SK-N-SH (cell line): Measurements from ENCODE around the gene SCNN1G. TPM values are rescaled to one million over a fixed set of nuclear protein-coding genes. Genes with fewer than 3 reads are reported as not detected.

ENCODE experiments used
- CTCF ChIA-PET: fragments of 300-600, 350-600 bp; formaldehyde crosslinking; extraction: SDS; loops from one replicate; lab custom pipeline; 2021; lab: Yijun Ruan, JAX
- POLR2A ChIA-PET: fragments of 350-600 bp; sonication (Branson Sonifier 250); formaldehyde crosslinking; extraction: SDS; loops from one replicate; lab custom pipeline; 2020; ENCODE audit warnings: antibody characterized with exemption, inconsistent platforms; lab: Yijun Ruan, JAX
- DNase-seq: peaks from one replicate; pipeline ENCODE4 v3.0.0; 2012
- H2AFZ ChIP-seq: fragments of 200-600 bp; sonication (generic); 2 replicates; pipeline ENCODE4 v1.8.1; 2016; ENCODE audit warnings: antibody characterized with exemption, mild to moderate bottlenecking, low read depth
- H3F3A ChIP-seq: fragments of 200-600 bp; sonication (generic); replicated peaks from 2 replicates; pipeline ENCODE3; 2016; ENCODE audit warnings: antibody characterized with exemption, mild to moderate bottlenecking; ENCODE audit not compliant: insufficient read depth
- H3K27ac ChIP-seq, 2 experiments: fragments of 200-500 bp in 1 of 2; fragments of 200-600 bp in 1 of 2; sonication (Bioruptor generic) in 1 of 2; sonication (generic), shearing (Covaris generic) in 1 of 2; 2 replicates each; pipeline versions ENCODE4 v1.5.1 to v1.6.1; 2014 to 2016; ENCODE audit warnings: low read depth in 2 of 2, inconsistent platforms in 1 of 2, low read length in 1 of 2, mild to moderate bottlenecking in 1 of 2, mixed read lengths in 1 of 2
- H3K27me3 ChIP-seq: fragments of 200-600 bp; sonication (generic), shearing (Covaris generic); 2 replicates; pipeline ENCODE4 v1.6.1; 2016; ENCODE audit warnings: mixed run types; ENCODE audit not compliant: insufficient read depth
- H3K36me3 ChIP-seq, 2 experiments: fragments of 200-500 bp in 1 of 2; fragments of 200-600 bp in 1 of 2; sonication (Bioruptor generic) in 1 of 2; sonication (generic) in 1 of 2; replicated peaks in 1 of 2; 2 replicates each; pipeline versions ENCODE3 to v1.5.1; 2014 to 2016; ENCODE audit warnings: low read length in 1 of 2, mild to moderate bottlenecking in 1 of 2; ENCODE audit not compliant: insufficient read depth in 2 of 2, control insufficient read depth in 1 of 2
- H3K4me1 ChIP-seq, 2 experiments: fragments of 200-500 bp in 1 of 2; fragments of 200-600 bp in 1 of 2; sonication (Bioruptor generic) in 1 of 2; sonication (generic), shearing (Covaris generic) in 1 of 2; 2 replicates each; pipeline versions ENCODE4 v1.5.1 to v1.6.1; 2014 to 2016; ENCODE audit warnings: low read depth in 1 of 2, low read length in 1 of 2, mixed run types in 1 of 2; ENCODE audit not compliant: insufficient read depth in 2 of 2, control insufficient read depth in 1 of 2
- H3K4me2 ChIP-seq: fragments of 200-600 bp; sonication (generic), shearing (Covaris generic); 2 replicates; pipeline ENCODE4 v1.6.1; 2017; ENCODE audit warnings: mixed run types
- H3K4me3 ChIP-seq, 2 experiments: fragments of 200-500 bp in 1 of 2; fragments of 200-600 bp in 1 of 2; sonication (Bioruptor generic) in 1 of 2; sonication (generic), shearing (Covaris generic) in 1 of 2; 2 replicates each; pipeline versions ENCODE4 v1.5.1 to v1.8.1; 2014 to 2016; ENCODE audit warnings: low read depth in 2 of 2, inconsistent platforms in 1 of 2, low read length in 1 of 2, mild to moderate bottlenecking in 1 of 2, mixed read lengths in 1 of 2, moderate library complexity in 1 of 2
- H3K79me2 ChIP-seq: fragments of 200-600 bp; sonication (generic); 2 replicates; pipeline ENCODE4 v1.8.1; 2017; ENCODE audit warnings: mild to moderate bottlenecking; ENCODE audit not compliant: insufficient read depth
- H3K9ac ChIP-seq: fragments of 200-600 bp; sonication (generic); 2 replicates; pipeline ENCODE4 v1.6.1; 2017; ENCODE audit warnings: mixed run types
- H3K9me2 ChIP-seq: fragments of 200-600 bp; sonication (generic); 2 replicates; pipeline ENCODE4 v1.6.1; 2017; ENCODE audit warnings: mixed run types
- H3K9me3 ChIP-seq: fragments of 200-600 bp; sonication (generic); 2 replicates; pipeline ENCODE4 v1.6.1; 2017; ENCODE audit warnings: mixed run types, mild to moderate bottlenecking, moderate library complexity
- H4K20me1 ChIP-seq: fragments of 200-600 bp; sonication (generic); 2 replicates; pipeline ENCODE4 v1.6.1; 2017; ENCODE audit warnings: mild to moderate bottlenecking, mixed run types; ENCODE audit not compliant: insufficient read depth
- CHD2 ChIP-seq: fragments of 150-350 bp; IDR thresholded peaks from 2 replicates; pipeline ENCODE4 v1.6.1; 2018; ENCODE audit warnings: low read length; ENCODE audit not compliant: partially characterized antibody
- EZH2phosphoT487 ChIP-seq: fragments of 200-600 bp; sonication (generic); IDR thresholded peaks from 2 replicates; pipeline ENCODE4 v1.6.1; 2017; ENCODE audit warnings: low read depth, mixed run types, mild to moderate bottlenecking, antibody characterized with exemption, moderate library complexity, borderline replicate concordance
- FOSL2 ChIP-seq: IDR thresholded peaks from 2 replicates; pipeline ENCODE4 v1.4.0; 2012; ENCODE audit warnings: low read depth, mild to moderate bottlenecking, moderate library complexity, borderline replicate concordance
- FOXJ3 ChIP-seq: sonication (generic); formaldehyde crosslinking; IDR thresholded peaks from 2 replicates; pipeline ENCODE4 v1.5.1; 2020; ENCODE audit warnings: mild to moderate bottlenecking, missing genetic modification reagents
- GATA2 ChIP-seq: sonication (generic); formaldehyde crosslinking; IDR thresholded peaks from 2 replicates; pipeline ENCODE4 v1.5.0; 2020; ENCODE audit warnings: mild to moderate bottlenecking, missing genetic modification reagents
- JUND ChIP-seq: IDR thresholded peaks from 2 replicates; pipeline ENCODE4 v1.4.0; 2012
- MAX ChIP-seq: IDR thresholded peaks from 2 replicates; pipeline ENCODE4 v1.4.0; 2012; ENCODE audit warnings: low read depth
- MEF2A ChIP-seq: IDR thresholded peaks from 2 replicates; pipeline ENCODE4 v1.4.0; 2012; ENCODE audit warnings: low read depth, borderline replicate concordance
- MXI1 ChIP-seq: IDR thresholded peaks from 2 replicates; pipeline ENCODE4 v1.6.1; 2012; ENCODE audit warnings: mild to moderate bottlenecking, low read depth, low read length, improper control_type of control experiment
- NFIC ChIP-seq: IDR thresholded peaks from 2 replicates; pipeline ENCODE4 v1.4.0; 2012; ENCODE audit warnings: borderline replicate concordance
- POLR2AphosphoS5 ChIP-seq: IDR thresholded peaks from 2 replicates; pipeline ENCODE4 v1.6.1; 2012; ENCODE audit warnings: low read depth, low read length
- REST ChIP-seq: IDR thresholded peaks from 2 replicates; pipeline ENCODE4 v1.6.1; 2012; ENCODE audit warnings: mild to moderate bottlenecking, low read depth, low read length, moderate library complexity
- SMC3 ChIP-seq: IDR thresholded peaks from 2 replicates; pipeline ENCODE4 v1.6.1; 2012; ENCODE audit warnings: low read depth, low read length, improper control_type of control experiment
- TAF1 ChIP-seq: IDR thresholded peaks from 2 replicates; pipeline ENCODE4 v1.6.1; 2012; ENCODE audit warnings: low read depth, mild to moderate bottlenecking, low read length, moderate library complexity, borderline replicate concordance
- YY1 ChIP-seq: IDR thresholded peaks from 2 replicates; pipeline ENCODE4 v1.4.0; 2012; ENCODE audit warnings: low read depth, mild to moderate bottlenecking
- ZBTB33 ChIP-seq: IDR thresholded peaks from 2 replicates; pipeline ENCODE4 v1.4.0; 2012; ENCODE audit warnings: low read depth, borderline replicate concordance
- WGBS: methylation state at CpG from one replicate; pipeline ENCODE4 v1.1.6; 2017; ENCODE audit warnings: low lambda C conversion rate; 5-methylcytosine and 5-hydroxymethylcytosine counted together
- polyA plus RNA-seq, 3 experiments: library from polyadenylated mRNA; depleted of rRNA; stranded (reverse); fragments of >200 nt; gene quantifications; 2 replicates each; pipeline ENCODE4 v1.2.3, GENCODE V29; 2012
- TF ChIP-seq, protein P1 (sequence below): fragments of 200-600 bp; sonication (generic); IDR thresholded peaks from 2 replicates; pipeline ENCODE4 v1.6.1; 2017; ENCODE audit warnings: antibody characterized with exemption, mild to moderate bottlenecking, moderate library complexity
- TF ChIP-seq, protein P2 (sequence below): fragments of 150-350 bp; IDR thresholded peaks from 2 replicates; pipeline ENCODE4 v1.6.1; 2017; ENCODE audit warnings: antibody characterized with exemption, low read length, low read depth, borderline replicate concordance

Gene SCNN1G
- polyA plus RNA-seq, 1 of the 3 experiments (the other 2 are of a cell fraction) = not detected

DNA sequence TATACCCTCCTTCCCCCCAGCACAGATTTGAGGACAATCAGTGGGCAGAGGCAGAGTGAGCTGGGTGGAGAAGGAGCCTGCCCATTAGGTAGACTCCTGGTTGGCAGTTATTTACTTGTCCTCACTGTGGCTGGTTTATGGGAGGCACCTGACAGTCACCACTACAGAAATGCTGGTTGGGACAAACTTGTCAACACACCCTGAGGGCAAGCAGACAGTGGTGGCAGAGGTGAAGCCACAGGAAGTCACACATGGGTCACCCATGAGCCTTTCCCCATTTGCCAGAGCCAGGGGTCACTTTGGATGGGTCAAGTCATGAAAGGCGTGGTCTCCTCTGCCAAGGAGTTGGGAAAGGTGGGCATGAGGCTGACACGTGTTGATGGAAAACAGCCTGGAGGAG, 6.4 kb downstream of the SCNN1G start:
- no peaks in the 10 kb centered on the region for H3K9me2 ChIP-seq
- ChIA-PET CTCF (interaction anchor here (9.7 kb wide), 1 partner anchor 246 kb away, joined by 290 read pairs; no protein-coding TSS in a partner anchor), POLR2A (no interaction called here)
- H3K27ac ChIP-seq = no peak overlapping the region
- H3K36me3 ChIP-seq = no peaks in the 10 kb centered on the region
- H3K9me3 ChIP-seq = no peaks in the 10 kb centered on the region
- H4K20me1 ChIP-seq = no peaks in the 10 kb centered on the region
- H3K79me2 ChIP-seq = no peaks in the 10 kb centered on the region
- TF ChIP-seq TAF1 = no peak
- TF ChIP-seq SMC3 = no peak
- no peak for TF ChIP-seq FOXJ3 (CRISPR knock-in tag)
- no peak for TF ChIP-seq YY1
- no peak for TF ChIP-seq FOSL2
- TF ChIP-seq GATA2 (CRISPR knock-in tag) = no peak
- TF ChIP-seq, protein P1, sequence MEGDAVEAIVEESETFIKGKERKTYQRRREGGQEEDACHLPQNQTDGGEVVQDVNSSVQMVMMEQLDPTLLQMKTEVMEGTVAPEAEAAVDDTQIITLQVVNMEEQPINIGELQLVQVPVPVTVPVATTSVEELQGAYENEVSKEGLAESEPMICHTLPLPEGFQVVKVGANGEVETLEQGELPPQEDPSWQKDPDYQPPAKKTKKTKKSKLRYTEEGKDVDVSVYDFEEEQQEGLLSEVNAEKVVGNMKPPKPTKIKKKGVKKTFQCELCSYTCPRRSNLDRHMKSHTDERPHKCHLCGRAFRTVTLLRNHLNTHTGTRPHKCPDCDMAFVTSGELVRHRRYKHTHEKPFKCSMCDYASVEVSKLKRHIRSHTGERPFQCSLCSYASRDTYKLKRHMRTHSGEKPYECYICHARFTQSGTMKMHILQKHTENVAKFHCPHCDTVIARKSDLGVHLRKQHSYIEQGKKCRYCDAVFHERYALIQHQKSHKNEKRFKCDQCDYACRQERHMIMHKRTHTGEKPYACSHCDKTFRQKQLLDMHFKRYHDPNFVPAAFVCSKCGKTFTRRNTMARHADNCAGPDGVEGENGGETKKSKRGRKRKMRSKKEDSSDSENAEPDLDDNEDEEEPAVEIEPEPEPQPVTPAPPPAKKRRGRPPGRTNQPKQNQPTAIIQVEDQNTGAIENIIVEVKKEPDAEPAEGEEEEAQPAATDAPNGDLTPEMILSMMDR = no peak
- no peak for TF ChIP-seq ZBTB33
- TF ChIP-seq MEF2A = no peak
- TF ChIP-seq CHD2 = no peak
- no peak for TF ChIP-seq REST
- TF ChIP-seq EZH2phosphoT487 = no peak
- TF ChIP-seq NFIC = no peak
- TF ChIP-seq MAX = no peak
- no peak for TF ChIP-seq POLR2AphosphoS5
- TF ChIP-seq, protein P2, sequence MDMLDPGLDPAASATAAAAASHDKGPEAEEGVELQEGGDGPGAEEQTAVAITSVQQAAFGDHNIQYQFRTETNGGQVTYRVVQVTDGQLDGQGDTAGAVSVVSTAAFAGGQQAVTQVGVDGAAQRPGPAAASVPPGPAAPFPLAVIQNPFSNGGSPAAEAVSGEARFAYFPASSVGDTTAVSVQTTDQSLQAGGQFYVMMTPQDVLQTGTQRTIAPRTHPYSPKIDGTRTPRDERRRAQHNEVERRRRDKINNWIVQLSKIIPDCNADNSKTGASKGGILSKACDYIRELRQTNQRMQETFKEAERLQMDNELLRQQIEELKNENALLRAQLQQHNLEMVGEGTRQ = no peak
- no peak for TF ChIP-seq JUND
- TF ChIP-seq MXI1 = no peak
- TF ChIP-seq, all 33 proteins: peak for 0
- peaks cover 0 to 5% of the 10 kb centered on the region in 2 experiments; a peak in 1 of 4 replicates for H3K4me1 ChIP-seq
- no peak overlapping the region for H3K4me3 ChIP-seq
- H3K4me2 ChIP-seq = no peak overlapping the region
- H3F3A ChIP-seq = no peaks in the 10 kb centered on the region
- DNase-seq = no peak
- WGBS = no CpG with 5 or more reads among the region's 2 CpGs
- no peak overlapping the region for H3K9ac ChIP-seq
- no peak overlapping the region for H2AFZ ChIP-seq
- H3K27me3 ChIP-seq = peaks cover 22% of the 10 kb centered on the region; the same call in 1 of the 2 replicates
